ENCODE results near the gene ACACB.

The ACACB gene

DNA sequence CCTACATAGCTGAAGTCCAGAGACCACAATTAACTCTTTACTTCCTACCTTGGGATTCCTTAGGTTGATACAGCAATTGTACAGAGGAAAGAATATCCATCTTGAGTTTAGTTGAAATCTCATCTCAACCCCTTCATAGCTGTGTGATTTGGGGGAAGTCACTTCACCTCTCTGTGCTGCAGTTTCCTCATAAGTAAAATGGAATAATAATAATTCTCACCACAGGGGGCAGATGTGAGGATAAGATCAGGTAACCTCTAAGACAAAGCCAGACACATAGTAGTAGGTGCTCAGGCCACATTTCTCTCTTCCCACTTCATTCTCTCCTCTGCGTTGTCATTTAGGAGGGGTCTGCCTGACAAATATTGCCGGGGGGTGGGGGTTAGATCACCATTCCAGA, 186.0 kb downstream of the ACACB start:
- no peak for TF ChIP-seq ZFX (IDR thresholded peaks at IDR 0.05)
- TF ChIP-seq, protein P1, sequence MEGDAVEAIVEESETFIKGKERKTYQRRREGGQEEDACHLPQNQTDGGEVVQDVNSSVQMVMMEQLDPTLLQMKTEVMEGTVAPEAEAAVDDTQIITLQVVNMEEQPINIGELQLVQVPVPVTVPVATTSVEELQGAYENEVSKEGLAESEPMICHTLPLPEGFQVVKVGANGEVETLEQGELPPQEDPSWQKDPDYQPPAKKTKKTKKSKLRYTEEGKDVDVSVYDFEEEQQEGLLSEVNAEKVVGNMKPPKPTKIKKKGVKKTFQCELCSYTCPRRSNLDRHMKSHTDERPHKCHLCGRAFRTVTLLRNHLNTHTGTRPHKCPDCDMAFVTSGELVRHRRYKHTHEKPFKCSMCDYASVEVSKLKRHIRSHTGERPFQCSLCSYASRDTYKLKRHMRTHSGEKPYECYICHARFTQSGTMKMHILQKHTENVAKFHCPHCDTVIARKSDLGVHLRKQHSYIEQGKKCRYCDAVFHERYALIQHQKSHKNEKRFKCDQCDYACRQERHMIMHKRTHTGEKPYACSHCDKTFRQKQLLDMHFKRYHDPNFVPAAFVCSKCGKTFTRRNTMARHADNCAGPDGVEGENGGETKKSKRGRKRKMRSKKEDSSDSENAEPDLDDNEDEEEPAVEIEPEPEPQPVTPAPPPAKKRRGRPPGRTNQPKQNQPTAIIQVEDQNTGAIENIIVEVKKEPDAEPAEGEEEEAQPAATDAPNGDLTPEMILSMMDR (conservative IDR thresholded peaks at IDR 0.05), result peak; percentile 51

DNA sequence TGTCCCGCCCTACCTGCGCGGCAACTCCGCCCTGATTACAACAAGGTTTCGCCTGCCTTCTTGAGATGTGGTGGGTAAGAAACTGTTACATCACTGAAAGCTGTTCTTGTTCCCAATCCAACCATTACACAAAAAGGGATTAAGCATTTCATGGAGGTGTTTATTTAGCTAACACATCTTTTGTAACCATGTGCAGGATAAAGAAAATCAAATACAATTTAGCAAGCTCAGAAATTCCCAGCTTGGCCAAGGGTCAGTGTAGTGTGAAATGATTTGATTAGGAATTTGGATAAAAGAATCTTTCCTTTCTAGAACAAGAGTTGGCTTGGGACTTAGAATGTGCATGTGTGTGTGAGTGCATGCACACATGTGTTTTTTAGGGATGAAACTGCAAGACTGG, 186.4 kb downstream of the ACACB start:
- TF ChIP-seq, protein P1 (conservative IDR thresholded peaks at IDR 0.05), result no peak; the same call in 1 of the 2 replicates
- TF ChIP-seq ZFX (IDR thresholded peaks at IDR 0.05), result no peak
- no peak overlapping the region for H3K27ac ChIP-seq

More for the DNA sequence above, 186.0 kb downstream of the ACACB start:
- H3K27ac ChIP-seq, result no peak overlapping the region

DNA sequence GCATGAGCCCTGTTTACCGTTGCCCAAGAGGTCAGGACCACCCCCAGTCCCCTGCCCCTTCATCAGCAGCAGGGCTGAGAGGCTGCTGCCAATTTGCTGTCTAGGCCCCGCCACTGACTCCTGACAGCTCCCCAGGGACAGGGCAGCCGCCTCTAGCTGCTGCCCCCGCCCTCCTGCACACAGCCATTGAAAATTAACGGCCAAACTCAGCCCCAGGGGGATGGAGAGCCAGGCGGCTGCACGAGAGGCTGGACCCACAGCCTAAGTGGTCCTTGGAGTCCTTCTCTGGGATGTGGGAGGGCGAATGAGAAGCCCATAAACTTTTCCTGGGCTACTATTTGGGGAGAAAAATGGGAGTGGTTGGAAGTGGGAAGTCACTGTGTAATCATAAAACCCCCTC, 188.1 kb downstream of the ACACB start:
- H3K27ac ChIP-seq, result no peak overlapping the region
- no peak for TF ChIP-seq ZFX (IDR thresholded peaks at IDR 0.05)
- TF ChIP-seq, protein P1 (conservative IDR thresholded peaks at IDR 0.05), result no peak

DNA sequence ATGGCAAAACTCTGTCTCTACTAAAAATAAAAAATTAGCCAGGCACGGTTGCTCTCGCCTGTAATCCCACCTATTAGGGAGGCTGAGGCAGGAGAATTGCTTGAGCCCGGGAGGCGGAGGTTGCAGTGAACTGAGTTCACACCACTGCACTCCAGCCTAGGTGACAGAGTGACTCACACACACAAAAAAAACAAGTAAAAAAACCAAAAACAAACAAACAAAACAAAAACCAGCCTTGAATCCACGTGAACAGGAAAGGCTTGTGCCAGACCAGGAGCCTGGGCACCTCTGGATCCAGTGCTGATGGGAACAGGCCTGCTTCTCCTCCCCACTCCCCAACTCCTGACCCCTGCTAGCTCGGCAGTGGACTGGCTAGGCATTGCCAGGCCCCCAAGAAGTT, 189.2 kb downstream of the ACACB start:
- H3K27ac ChIP-seq, result no peak overlapping the region; the same call in 1 of the 2 replicates
- TF ChIP-seq ZFX (IDR thresholded peaks at IDR 0.05), result no peak
- TF ChIP-seq, protein P1 (conservative IDR thresholded peaks at IDR 0.05), result no peak

DNA sequence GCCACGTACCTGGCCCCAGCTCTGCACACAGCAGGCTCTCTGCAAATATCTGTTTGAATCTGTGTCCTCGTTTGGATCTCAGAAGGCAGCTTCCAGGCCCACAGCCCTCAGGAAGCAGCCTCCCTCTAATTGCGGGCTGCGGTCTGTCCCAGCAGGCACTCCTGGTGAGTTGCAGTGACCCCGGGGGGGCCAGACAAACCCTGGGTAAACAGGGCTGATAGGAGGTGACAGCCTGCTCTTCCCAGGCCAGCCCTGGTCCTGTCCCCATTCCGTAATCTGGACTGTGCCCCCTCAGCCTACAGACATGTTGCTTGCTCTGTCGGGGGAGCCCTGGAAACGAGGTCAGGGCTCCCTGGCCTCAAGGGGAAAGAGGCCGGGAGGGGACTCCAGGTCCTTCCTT, 190.7 kb downstream of the ACACB start:
- TF ChIP-seq, protein P1 (conservative IDR thresholded peaks at IDR 0.05), result no peak
- TF ChIP-seq ZFX (IDR thresholded peaks at IDR 0.05), result no peak
- no peak overlapping the region; the same call in 1 of the 2 replicates for H3K27ac ChIP-seq

DNA sequence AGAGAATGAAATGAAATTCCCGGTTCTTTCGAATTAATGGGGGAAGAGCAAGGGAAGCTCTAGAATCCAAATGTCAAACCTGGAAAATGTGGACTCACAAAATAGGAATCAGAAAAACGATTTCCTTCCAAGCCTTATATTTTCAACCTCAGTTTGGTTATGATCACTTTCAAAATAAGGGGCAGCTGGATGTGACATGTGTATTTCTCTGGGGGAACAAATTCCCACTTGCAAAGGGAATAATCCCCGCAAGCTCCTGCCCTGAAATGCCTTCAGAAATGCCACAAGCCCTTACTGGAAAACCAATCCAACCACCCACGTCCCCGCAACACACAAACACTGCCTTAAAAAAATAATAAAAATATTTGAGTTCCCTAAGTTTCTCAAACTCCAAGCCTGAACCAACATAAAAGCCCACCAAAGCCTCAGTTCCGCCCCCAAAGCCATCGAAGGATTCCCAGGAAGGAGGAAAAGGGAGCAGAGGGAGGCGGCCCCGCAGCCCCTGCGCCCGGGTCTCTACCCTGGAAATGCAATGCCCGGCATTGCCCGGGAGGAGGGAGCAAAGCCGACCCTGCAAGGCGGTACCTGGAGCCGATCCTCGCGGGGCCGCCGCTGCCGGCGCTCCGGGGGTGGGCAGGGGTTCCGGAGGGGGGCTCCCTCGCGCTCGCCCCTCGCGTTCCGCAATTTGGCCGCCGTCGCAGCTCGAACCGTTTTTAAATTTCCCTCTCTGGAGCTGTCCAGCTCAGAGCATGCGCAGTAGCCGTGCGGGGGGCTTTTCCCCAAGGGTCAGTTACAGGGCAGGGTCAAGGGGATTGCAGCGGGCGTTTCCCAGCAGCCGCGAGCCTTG, 192.4 kb downstream of the ACACB start, which contains the start of gene FOXN4:
TSS of gene FOXN4 (minus strand) at position 751 of the 847 bp plus-strand sequence. CDS start 963 bp downstream, outside the sequence.
- H3K27ac ChIP-seq, result peak within 1 kb of the TSS; percentile 71
- TF ChIP-seq, protein P1 (conservative IDR thresholded peaks at IDR 0.05), result no peak
- no peak for TF ChIP-seq ZFX (IDR thresholded peaks at IDR 0.05)
